DND-41 (cell line): ENCODE results near the gene TSPAN17.

Experiments
- EZH2 ChIP-seq: IDR thresholded peaks from 3 replicates; pipeline ENCODE4 v1.6.1; 2012; ENCODE audit warnings: borderline replicate concordance, low read depth, mild to moderate bottlenecking, moderate library complexity, low read length, inconsistent platforms; ENCODE audit not compliant: severe bottlenecking
- TF ChIP-seq, protein P1 (sequence below): IDR thresholded peaks from 2 replicates; pipeline ENCODE4 v1.5.1; 2012; ENCODE audit warnings: borderline replicate concordance, low read length, moderate library complexity, mild to moderate bottlenecking; ENCODE audit not compliant: poor library complexity, severe bottlenecking; ENCODE audit errors: extremely low read depth

DNA sequence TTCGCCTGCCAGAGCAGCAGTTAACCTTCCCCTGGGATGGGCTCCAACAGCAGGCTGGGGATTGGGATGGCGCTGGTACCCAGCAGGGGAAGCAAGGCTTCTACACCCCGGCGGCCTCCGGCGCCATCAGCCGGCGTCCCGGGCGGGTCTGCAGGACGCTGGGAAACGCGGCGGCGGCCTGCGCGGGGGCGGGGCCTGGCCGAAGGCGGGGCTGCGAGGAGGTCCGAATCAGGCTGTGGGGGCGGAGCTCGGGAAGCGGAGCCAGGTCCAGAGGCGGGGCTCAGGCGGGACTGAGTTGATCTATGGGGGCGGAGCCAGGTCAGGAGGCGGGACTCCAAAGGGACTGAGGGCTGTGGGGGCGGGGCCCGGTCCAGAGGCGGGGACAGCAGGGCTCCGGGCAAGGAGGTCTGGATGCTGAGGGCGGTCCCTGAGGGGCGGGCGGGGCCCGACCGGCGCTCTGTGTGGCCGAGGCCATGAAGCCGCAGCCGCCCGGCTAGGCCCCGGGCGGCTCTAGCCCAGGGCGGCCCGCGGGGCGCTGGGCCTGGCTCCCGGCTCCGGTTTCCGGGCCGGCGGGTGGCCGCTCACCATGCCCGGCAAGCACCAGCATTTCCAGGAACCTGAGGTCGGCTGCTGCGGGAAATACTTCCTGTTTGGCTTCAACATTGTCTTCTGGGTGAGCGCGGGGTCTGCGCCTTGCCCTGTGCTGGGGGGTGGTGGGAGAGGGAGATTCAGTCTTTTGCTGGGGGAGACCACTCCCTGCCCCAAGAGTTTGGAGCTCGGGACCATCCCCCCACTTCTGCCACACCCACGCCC lies at the start of gene TSPAN17:
- TF ChIP-seq, protein P1, sequence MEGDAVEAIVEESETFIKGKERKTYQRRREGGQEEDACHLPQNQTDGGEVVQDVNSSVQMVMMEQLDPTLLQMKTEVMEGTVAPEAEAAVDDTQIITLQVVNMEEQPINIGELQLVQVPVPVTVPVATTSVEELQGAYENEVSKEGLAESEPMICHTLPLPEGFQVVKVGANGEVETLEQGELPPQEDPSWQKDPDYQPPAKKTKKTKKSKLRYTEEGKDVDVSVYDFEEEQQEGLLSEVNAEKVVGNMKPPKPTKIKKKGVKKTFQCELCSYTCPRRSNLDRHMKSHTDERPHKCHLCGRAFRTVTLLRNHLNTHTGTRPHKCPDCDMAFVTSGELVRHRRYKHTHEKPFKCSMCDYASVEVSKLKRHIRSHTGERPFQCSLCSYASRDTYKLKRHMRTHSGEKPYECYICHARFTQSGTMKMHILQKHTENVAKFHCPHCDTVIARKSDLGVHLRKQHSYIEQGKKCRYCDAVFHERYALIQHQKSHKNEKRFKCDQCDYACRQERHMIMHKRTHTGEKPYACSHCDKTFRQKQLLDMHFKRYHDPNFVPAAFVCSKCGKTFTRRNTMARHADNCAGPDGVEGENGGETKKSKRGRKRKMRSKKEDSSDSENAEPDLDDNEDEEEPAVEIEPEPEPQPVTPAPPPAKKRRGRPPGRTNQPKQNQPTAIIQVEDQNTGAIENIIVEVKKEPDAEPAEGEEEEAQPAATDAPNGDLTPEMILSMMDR = peak; percentile 45
- no peak for TF ChIP-seq EZH2
